ENCODE results near the gene MYO18A.
"Not testable (repeated sequence)": the region's sequence is repeated elsewhere in the genome, so short reads cannot be mapped to it uniquely, and the experiment has no call there.

Gene MYO18A

DNA sequence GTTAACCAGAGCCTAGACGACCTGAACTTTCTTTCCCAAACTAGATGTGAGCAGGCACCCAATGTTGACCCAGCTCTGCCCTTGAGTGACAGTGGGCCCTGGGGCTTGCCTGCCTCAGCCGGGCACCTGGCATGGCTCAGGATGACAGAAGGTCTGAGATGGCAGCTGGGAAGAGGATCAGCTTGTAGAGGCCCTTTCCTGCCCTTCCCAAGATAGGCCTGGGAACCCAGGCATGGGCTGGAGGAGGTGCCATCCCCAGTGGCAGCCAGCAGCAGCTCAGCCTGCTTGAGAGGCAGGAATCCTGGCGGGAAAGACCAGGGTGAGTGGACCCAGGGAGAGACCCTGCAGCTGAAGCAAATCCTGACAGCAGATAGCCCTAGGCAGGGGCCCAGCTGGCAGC is 78.2 kb downstream of the MYO18A start:
- DNase-seq (ENCODE audit: low read depth) = no peak

DNA sequence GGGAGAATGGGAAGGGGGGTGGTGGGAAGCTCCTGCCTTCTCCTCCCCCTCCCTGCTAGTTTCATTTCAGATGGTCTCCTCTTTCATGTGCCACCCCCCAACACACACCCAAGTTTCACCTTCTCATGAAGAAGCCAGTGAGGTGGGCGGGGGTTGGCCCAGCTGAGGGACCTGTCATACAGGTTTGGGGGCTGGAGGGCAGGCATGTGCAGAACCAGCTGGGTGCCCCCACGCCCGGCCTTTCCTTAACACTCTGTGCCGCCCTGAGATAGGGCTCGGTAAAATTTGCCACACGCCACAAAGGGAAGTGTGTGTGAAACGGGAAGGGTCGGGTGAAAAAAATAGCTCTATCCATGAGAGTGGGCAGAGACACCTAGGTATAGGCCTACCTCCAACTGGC is 79.9 kb downstream of the MYO18A start:
- no peak for DNase-seq (ENCODE audit: low read depth)

DNA sequence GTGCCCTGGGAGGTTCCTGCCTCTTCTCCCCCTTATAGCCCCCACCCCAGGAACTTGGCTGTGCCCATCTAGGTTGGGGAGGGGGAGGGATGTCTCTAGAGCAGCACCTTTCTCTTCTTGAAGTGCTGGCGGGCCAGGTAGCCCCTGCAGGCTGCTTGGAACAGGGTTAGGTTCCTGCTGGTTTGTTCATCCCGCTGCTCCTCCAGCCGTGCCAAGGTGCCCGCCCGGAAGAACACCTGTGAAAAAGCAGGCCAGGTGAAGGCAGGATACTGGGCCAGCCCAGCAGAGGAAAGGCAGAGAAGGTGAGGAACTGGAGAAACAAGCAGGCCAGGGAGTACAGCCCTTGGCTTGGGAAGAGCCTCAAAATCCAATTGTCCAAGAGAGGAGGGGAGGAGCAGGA is 80.7 kb downstream of the MYO18A start:
- DNase-seq (ENCODE audit: low read depth) = no peak

DNA sequence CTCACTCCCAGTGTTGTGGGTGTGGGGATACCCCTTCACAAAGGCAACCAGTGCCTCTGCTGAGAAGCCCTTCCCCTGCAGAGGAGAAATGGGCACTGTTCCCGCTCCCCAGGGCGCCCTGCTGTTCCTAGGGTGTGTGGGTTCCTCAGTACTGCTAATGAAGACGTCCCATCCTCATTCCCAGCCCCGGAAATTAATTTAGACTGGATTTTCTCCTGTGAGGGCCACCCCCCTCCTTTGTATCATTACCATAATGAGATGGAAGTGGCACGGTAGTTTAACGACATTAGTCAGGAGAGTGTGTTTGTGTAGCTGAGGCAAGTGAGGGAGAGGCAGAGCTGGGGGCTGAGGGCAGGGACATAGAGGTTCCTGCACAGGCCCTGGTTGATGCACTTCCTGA is 84.1 kb downstream of the MYO18A start:
- no peak for DNase-seq (ENCODE audit: low read depth)

DNA sequence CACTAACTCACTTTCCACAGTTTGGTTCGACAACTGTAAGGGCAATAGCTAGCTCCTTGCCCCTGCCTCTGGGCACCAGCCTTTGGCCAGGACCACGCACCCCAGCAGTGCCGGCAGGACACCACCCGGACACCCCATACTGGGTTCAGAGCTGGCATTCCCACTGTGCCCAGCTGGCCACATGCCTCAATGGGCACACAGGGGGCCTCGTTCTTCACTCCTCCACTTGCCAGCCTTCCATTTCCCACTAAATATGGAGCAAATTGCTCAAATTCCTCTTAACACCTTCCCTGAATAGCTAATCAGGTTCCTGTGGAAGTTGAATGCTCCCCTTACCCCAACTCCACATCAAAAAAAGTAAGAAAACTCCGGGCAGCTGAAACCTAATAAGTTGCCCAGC is 84.8 kb downstream of the MYO18A start:
- DNase-seq (ENCODE audit: low read depth) = no peak

DNA sequence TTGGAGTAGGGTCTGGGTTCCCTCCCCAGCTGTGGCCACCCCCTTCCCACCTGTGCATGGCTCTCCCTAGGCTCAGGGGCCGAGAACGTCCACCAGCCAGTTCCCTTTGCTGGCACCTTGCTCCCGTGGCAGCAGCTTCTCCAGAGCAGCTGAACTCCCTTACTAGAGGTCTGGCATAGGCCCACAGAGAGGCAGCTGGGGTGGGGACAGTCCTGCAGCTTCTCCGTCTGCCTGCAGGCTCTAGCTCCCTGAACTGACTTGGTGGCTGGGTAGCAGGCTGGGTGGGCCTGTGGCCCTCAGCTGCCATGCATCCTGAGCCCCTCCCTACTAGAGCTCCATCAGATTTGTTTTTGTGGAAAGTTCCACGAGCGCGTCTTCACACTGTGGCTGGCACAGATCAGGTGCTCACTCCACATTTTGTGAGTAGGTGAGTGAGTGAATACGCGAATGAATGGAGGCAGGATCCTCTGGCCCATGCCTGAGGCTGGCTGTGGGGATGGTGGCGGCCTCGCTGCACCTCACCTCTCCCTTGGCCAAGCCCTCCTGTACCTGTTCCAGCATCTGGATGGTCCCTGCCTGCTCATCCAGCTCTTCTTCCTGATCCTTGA is 86.0 kb downstream of the MYO18A start:
- DNase-seq (ENCODE audit: low read depth) = no peak

DNA sequence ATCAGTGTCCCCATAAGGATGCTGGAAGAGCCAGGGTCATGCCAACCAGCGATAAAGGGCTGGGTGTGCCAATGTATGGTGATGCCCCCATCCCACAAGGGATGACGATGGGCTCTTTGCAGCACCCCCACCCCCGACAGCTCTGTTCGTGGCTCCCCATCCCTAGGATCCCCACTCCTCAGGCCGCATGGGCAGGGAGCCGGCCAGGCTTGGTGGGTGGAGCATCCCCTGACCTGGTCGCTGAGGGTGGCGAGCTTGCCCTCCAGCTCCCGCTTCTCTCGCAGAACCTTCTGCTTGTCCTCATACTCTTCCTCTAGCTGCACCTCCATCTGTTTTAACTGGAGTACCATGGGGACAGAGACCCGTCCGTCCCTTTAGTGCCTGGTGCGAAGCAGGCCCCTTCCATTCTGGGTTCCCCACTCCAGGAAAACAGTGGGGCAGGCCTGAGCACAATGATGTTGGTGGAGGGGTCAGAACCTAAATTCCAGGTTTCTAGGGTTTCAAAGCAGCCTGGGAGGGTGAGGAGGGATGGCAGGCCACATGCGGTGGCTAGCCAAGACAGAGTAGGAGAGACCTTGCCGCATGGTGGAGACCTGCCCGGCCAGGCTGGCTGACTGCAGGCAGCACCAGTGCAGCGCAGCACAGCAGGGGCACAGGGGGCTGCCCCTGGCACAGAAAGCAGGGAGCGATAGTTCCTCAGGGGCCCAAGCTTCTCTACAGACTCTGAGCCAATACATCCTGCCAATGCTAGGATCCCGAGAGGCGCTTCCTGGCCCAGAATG is 86.9 kb downstream of the MYO18A start:
- no peak for DNase-seq (ENCODE audit: low read depth)

DNA sequence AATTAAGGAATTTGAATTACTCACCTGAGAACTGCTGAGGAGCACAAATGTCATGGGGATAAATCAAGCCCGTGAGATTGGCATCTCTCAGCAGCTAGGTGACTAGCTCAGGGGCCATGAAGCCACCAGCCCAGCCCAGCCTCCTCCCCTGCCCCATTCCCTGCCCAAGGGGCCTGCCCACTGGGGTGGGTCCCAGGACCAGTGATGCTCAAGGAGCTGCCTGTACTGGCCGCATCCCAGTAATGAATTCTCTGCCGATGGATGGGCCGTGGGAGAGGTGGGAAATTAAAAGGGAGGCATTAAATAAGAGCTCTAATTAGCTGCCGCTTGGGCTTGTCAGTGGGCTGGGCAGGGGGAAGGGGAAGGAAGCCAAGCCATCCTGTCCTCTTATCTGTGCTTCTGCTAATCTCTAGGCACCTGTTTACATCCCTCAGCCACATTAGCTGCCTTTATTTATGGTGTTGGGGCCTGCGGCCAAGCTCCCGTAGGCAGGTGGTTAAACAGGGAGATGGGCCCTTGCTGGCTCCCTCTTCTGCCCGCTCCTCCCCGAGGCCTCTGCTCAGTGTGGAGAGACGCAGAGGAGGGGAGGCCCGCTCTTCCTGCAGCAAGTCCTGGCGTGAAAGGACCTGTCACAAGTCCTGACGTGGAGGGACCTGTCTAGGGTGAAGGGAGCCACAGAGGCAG is 88.5 kb downstream of the MYO18A start:
- no peak for DNase-seq (ENCODE audit: low read depth)

DNA sequence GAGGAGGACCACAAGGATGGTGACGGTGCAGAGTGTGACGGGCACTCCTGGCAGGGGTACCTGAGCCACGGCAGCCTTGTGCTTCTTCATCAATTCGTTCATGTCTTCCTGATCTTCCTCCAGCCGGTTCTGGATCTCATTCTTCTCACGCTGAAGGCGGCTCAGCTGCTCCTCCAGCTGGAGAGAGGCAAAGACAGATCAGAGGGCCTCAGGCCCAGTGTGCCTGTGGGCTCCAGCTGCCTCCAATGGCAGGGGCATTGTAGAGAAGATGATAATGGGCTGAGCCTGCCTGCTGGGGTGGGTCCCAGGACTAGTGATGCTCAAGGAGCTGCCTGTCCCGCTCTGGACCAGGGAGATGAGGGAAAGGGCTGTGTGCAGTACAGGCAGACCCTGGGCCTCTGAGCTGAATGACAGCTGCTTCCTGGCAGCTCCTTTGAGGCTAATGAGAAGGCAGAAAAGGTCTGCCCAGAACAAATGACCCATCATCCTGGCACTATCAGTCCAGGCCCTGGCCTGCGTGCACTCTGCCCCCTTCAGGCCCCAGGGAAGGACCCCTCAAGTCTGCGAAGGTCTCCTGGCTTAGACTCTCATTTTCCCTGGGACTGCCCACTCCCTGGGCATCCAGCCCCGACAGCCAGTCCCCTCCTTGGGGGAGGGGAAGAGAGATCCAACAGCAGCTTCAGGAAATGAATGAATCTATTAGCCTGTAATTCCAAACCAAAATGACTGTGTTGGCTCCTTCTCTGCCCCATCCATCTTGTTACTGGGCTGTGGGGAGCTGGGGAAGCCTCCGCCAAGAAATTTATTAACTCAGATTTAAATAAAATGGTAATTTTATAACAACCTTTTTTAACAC is 89.2 kb downstream of the MYO18A start:
- no peak for DNase-seq (ENCODE audit: low read depth)

DNA sequence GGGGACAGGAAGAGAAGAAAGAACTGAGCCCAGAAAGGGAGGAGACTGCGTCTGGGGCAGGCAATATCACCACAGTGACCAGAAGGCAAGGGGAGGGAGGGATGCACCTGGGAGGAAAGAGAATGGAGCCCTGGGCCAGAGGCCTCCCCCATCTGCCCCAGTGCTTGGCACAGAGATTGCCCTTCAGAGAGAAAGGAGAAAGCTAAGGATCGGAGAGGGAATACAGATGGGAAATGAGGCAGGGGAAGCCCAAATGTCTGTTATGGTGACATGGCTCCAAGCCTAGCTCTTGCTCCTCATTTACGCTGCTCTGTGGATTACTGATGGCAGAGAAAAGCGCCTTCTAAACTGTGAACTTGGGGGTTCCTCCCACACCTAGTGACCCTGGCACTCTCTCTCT is 90.1 kb downstream of the MYO18A start:
- DNase-seq (ENCODE audit: low read depth) = no peak

DNA sequence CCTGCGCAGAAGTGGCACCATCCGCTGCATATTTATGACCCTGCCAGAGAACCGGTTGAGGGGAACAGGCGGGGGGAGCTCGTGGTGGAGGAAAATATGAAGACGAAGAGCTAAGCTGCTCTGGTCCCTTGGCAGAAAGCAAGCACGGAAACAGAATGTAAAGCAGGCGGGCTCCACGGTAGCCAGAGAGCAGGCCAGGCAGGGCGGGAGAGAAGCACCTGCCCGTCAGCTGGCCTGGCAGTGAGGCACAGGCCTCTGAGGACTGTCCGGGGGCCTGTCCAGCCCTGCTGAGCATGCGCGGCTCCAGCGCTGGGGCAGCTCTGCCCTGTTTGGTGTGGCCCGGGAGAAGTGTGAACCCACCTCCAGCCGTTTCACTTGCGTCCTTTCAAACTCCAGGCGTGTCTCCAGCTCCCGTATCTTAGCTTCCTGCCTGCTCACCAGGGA is 90.6 kb downstream of the MYO18A start:
- DNase-seq (ENCODE audit: low read depth) = no peak

DNA sequence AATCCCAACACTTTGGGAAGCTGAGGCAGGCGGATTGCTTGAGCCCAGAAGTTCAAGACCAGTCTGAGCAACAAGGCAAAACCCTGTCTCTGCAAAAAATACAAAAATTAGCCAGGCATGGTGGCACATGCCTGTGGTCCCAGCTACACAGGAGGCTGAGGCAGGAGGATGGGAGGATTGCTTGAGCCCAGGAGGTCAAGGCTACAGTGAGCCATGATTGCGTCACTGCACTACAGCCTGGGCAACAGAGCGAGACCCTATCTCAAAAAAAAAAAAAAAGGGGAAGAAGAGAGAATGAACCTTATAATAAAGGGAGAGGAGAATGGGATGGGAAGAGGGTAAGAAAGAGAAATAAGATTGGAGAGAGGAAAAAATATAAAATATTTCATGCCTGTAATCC is 91.4 kb downstream of the MYO18A start:
- DNase-seq (ENCODE audit: low read depth) = not testable (repeated sequence)

DNA sequence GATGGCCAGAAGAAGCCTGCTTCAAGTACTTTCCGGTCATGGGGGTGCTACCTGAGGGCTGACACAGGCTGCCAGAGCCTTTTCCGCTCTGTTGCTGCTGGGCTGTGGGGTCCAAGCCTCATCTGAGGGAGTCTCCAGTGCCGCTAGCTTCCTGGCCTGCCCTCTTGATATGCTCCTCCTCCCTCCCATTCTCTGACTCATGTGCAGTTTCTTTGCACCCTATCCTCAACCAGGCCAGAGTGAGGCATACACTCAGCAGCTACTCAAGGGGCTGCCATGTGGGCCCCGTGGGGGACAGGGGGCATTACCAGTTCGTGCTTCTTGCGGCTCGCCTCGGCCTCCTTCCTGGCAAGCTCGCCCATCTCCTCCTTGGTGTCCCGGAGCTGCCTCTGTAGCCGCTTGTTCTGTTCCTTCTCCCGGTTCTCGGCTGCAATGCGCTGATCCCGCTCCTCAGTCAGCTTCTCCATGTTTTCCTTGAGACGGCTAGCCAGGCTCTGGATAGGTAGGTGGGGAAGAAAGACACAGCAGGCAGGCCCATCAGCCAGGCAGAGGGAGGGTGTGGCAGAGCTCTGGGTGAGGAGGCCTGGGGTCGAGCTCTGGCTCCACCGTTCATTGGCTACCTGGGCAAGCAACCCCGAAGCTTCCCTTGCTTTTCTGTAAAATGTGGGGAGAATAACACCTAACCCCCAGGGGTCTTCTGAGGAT is 93.4 kb downstream of the MYO18A start:
- DNase-seq (ENCODE audit: low read depth) = no peak

DNA sequence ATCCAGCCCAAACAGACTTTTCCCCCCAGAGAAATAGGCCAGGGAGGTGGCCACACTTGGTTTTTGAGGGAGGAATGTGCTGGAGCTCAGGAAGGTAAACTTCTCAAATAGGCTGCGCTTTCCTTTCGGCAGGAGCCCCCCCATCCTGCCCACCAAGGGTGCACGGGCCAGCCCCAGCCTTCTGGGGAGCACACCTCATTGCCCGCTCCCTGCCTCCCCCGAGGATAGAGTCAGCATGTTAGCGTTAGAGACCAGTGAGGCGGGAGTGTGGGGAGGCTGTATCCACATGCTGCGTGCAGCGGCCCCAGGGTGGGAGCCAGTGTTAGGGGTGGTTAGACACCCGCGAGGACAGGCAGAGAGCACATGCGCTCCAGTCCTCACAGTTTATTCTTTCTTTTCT is 95.0 kb downstream of the MYO18A start:
- no peak for DNase-seq (ENCODE audit: low read depth)

DNA sequence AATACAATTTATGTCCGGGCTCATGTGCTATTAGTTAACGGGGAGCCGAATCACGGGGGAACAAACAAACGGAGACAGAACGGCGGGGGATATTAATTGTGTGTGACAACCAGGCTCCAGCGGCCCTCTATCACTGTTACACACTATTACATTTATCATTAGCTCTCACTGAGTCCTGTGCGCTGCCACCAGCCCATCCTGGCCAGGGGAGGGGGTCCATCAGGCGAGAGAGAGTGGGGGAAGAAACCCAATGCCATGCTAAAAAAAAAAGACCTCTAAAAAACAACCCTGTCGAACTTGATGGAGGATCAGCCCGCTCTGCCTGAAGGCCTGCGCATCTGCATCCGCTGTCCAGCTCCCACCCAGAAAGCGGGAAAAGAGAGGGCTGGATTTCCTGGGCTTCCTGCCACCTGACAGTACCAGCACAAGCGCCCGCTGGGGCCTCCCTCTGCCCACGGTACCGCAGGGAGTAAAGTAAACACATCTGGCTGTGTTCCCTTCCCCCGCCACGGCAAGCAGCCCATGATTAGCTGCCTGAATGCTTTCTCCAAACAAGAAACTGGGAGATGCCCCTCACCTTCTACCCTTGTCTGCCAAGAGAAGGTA is 95.6 kb downstream of the MYO18A start:
- DNase-seq (ENCODE audit: low read depth) = no peak

DNA sequence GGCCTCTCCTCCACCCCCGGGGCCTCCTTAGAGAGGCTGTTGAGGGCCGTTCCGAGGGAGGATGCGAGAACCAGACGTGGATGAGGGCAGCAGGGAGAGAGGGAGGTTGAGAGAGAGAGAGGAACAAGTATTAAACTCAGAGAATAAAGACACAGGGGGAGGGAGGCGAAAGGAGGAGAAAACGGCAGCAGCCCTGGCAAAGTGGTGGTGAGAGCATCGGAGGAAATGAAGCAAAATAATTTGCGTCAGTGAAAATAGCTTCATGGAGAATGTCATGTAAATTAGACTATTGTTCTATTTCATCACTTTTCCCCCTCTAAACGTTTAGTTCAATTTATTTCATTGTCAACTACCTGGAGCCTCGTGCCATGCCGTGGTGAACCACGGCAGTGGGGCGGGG is 99.2 kb downstream of the MYO18A start:
- DNase-seq (ENCODE audit: low read depth) = no peak

DNA sequence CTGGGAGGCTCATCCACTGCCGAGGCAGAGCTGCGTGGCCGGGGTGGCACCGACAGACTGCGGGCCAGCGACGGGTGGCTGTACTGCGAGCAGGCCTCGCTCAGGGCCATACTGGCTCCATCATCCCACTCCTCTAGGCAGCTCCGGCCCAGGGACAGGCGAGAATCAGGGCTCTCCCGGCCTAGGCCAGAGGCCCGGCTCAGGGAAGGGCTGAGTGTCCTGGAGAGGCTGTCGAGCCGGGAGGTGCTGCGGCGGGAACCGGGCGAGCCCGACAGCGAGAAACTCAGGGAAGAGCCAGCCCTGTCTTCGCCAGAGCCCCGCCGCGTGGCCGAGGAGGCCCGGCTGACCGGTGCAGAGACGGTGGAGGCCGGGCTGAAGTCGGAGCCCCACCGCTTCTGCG is 99.9 kb downstream of the MYO18A start:
- DNase-seq (ENCODE audit: low read depth) = no peak

DNA sequence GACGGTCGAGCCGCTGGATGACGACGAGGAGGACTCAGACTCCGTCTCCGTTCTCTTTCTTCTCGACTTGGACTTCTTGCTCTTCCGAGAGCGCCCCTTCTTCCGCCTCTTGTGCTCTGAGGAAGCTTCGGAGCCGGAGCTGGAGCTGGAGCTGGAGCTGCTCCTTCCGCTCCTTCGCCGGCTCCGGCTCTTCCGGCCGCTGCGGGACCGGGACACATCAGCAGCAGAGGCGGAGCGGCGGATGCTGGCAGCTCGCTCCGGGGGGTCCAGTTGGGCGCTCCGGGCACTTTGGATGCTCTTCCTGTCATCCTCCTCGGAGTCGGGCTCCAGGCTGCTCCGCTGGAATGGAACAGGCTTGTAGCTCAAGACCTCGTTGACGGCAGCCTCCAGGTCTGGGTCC is 100.3 kb downstream of the MYO18A start:
- no peak for DNase-seq (ENCODE audit: low read depth)

DNA sequence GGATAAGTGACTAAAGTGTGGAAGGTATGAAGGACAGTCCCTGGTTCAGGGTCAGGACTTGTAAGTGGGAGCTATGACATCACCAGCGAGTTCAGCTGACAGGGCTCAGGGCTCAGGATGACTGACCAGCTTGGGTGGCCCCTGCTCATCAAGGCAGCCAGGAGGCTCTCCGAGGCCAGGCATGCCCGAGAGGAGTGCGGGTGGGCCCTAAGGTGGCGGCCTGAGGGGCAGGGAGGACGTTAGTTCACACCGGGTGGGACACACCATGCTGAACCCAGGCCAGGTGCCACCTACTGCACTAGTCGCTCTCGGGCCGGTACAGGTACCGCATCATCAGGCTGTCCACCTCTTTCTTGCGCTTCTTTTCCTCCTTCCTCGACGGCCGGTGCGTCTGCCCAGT is 100.8 kb downstream of the MYO18A start:
- DNase-seq (ENCODE audit: low read depth) = no peak

DNA sequence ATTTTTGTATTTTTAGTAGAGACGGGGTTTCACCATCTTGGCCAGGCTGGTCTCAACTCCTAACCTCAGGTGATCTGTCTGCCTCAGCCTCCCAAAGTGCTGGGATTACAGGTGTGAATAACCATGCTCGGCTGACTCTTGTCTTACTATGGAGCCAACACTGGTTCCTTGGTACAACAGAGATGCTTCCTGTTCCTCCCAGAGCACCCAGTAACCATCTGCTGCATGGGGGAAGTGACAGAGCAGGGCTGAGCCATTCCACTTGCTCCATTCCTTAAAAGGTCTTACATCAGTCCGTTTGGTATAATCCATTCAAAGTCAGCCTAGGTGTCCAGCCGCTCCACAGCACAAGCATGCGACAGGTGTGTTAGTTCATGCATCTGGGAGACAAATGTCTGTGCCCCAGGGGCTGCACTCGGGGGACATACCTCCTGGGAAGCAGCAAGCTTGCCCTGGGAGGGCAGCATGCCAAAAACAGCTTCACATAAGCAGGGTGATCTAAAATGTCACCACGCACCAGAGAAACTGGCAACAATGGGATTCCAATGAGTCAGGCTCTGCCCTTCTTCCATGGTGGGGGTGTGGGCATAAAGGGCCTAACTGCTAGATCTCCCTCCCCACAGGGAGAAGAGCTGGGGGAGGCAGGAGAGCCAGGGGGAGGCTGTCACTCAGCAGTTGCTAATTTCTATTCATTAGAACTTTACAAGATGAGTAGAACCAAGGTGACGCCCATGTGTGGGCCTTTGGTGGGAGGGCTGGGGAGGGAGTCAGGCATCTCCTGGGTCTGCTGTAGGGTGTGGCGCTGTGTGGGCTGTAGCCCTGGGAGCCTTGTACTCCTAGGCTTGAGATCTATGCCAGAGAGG is 101.8 kb downstream of the MYO18A start:
- no peak for DNase-seq (ENCODE audit: low read depth)
